Epithelial cell of proximal tubule (primary cell): Measurements from ENCODE around the gene DAGLB. TPM values are rescaled to one million over a fixed set of nuclear protein-coding genes. Genes with fewer than 3 reads are reported as not detected.
A peak's percentile ranks its signal among the peaks of the same experiment; 100 is the strongest.

Source experiments
- DNase-seq: peaks from one replicate; pipeline ENCODE4 v3.0.0-alpha.2; 2011; ENCODE audit warnings: low read depth
- H3K4me3 ChIP-seq: 2 replicates; pipeline ENCODE4 v1.5.1; 2011; ENCODE audit warnings: low read depth, mild to moderate bottlenecking, low read length
- total RNA-seq: library from RNA; depleted of rRNA; stranded (reverse); fragments of >200 nt; gene quantifications from 2 replicates; pipeline ENCODE4 v1.2.3, GENCODE V29; 2015
- TF ChIP-seq, protein P1 (sequence below): conservative IDR thresholded peaks from 2 replicates; pipeline ENCODE4 v1.5.1; 2012; ENCODE audit warnings: low read depth, mild to moderate bottlenecking, low read length

The DAGLB gene
- total RNA-seq, 1 donor from 2014 or later = 7.3 TPM

DNA sequence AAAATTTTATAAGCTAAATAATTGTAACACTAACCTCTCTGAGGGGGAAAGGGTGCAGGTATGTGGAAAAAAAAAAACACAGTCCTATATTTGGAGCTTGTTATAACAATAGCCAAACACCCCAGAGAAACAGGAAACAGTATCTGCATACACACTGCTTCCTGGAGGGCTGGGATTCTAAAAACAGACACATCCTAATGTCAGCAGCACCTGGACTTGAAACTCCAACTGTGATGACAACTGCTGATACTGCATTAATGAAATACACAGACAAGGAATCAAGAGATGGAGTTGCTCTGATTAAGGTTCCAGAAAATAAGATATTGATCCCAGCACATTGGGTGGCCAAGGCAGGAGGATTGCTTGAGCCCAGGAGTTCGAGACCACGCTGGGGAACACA, 9.3 kb downstream of the DAGLB start:
- no peak for DNase-seq
- TF ChIP-seq, protein P1, sequence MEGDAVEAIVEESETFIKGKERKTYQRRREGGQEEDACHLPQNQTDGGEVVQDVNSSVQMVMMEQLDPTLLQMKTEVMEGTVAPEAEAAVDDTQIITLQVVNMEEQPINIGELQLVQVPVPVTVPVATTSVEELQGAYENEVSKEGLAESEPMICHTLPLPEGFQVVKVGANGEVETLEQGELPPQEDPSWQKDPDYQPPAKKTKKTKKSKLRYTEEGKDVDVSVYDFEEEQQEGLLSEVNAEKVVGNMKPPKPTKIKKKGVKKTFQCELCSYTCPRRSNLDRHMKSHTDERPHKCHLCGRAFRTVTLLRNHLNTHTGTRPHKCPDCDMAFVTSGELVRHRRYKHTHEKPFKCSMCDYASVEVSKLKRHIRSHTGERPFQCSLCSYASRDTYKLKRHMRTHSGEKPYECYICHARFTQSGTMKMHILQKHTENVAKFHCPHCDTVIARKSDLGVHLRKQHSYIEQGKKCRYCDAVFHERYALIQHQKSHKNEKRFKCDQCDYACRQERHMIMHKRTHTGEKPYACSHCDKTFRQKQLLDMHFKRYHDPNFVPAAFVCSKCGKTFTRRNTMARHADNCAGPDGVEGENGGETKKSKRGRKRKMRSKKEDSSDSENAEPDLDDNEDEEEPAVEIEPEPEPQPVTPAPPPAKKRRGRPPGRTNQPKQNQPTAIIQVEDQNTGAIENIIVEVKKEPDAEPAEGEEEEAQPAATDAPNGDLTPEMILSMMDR = no peak

DNA sequence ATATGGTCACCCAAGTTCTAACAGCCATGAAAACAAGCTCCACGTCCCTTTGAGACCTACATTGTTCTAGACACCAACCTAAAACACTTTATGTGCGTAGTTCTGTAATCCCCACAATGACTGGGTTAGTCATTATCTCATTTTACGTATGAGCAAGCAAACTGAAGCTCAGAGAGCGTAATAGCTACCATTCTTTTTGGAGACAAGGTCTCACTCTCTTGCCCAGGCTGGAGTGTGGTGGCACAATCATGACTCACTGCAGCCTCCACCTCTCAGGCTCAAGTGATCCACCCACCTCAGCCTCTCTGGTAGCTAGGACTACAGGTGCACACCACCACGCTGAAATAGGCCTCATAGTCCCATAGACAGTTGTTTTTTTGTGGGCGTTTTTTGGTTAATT, 10.5 kb downstream of the DAGLB start:
- no peak for DNase-seq
- TF ChIP-seq, protein P1 = no peak
- no peak overlapping the region for H3K4me3 ChIP-seq

More for the DNA sequence above, 9.3 kb downstream of the DAGLB start:
- no peak overlapping the region for H3K4me3 ChIP-seq

DNA sequence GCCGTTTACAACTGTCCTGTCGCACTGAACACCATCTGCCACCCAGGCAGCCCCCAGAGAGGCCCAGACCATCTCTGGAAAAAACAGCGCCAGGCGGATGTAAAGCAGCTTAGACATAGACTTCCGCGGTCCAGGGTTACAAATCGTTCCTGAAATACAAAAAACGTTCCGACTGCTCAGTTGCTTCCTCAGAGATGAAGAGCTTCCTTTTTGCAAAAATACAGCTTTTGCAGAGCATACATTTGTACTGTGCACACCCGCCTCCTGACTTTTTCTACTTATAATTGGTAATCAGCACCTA, 11.4 kb downstream of the DAGLB start:
- TF ChIP-seq, protein P1 = no peak
- DNase-seq = no peak
- H3K4me3 ChIP-seq = no peak overlapping the region

DNA sequence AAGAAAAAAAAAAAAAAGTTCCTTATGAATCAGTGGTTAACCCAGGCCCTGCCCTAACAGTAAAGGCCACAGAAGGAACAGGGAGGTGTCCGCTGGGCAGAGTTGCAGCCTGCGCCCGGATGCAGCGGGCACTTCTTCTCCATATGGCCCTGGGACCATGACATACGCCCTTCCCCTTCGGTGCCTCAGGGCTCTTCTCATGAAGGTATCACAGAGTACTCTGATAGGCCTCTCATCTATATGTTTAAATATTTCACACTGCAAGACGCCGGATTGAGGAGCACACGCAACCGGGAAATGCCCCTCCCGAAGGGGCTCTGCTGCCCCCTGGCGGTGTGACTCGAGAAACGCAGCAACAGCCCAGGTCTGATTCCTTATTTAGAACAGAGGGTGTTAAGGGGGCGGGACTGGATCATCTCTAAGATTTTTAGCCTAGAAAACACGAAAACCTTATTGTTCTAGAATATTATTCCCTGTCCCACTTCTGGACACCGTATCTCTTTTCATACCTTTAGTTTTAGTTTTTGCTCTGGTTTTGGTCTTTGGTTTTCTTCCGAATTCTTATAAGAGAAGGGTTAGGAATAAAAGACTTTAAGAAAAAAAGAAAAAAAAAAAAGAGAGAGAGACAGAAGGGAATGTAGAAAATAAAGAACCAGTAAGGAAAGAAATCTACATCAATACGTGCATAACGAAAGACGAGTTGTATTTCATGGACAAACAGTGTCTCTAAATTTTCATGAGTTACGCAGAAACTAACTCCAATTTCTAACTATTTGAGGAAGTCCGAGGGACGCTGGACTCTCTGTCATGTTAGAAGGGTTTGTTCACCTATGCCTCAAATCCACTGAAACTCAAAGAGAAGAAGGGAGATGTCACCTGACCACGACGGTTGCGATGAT, 12.0 kb downstream of the DAGLB start:
- no peak for DNase-seq
- TF ChIP-seq, protein P1 = peak; percentile 99
- no peak overlapping the region for H3K4me3 ChIP-seq

DNA sequence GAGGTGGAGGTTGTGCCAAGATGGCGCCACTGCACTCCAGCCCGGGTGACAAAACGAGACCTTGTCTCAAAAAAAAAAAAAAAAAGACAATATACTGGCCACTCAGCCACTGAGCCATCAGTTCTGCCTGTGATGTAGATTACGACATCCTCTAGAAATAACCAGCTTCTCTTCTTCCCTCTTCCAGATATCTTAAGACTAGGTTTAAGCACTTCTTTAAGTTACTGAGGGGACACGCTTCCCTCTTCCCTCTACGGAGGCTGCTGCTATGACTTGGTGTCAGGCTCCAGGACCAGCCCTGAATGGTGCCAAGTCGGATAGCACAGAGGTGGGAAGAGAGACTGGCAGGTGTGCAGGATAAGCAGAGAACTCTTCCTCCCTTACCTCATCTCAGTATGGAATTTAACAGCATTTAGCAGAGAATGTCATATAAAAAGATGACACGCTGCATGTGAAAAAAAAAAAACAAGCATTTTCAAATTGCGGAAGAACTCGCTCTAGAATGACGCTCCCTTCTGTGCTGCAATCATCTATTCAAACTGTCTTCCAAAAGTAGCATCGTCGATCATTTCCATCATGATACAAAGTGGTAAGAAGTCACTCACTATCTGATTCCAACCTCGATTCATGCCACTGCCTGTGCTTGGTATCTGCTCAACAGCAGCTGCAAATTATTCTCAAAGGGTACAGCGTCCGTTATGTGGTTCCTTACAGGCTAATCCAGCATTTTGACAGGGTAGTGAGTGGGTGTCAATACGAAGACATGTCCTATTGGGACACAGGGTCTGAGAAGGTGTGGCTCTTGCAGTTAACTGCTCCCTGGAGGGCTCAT, 13.8 kb downstream of the DAGLB start:
- TF ChIP-seq, protein P1 = no peak
- H3K4me3 ChIP-seq = no peak overlapping the region

DNA sequence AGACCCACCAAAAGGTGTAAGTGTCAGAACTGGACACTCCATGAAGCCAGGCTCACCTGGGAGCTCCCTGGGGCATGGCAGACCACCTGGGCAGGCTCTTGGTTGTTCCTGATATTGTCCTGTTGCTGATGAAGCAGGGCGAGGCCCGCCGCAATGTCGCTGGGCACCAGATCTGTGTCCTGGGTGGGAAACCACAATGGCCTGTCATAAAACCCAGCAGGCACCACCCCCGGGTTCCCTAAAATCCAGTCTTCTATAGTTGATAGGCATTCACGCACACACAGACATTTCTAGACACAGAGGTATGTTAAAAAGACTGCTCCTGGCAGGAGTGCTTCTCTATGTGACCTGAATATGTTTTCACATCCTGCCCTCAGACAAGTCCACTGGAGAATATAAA, 15.0 kb downstream of the DAGLB start:
- TF ChIP-seq, protein P1 = no peak
- no peak overlapping the region for H3K4me3 ChIP-seq

More for the DNA sequence above, 13.8 kb downstream of the DAGLB start:
- no peak for DNase-seq

More for the DNA sequence above, 15.0 kb downstream of the DAGLB start:
- DNase-seq = no peak
